Neuronal stem cell (in vitro differentiated cells): ENCODE measurements around the gene PIK3C2G.
A peak's percentile ranks its signal among the peaks of the same experiment; 100 is the strongest.

Experiments
- DNase-seq: peaks from one replicate; pipeline ENCODE4 v3.0.0-alpha.2; 2013; ENCODE audit warnings: low spot score
- H2AFZ ChIP-seq: one replicate; pipeline ENCODE4 v1.6.1; 2013; ENCODE audit warnings: mild to moderate bottlenecking, low read length, inconsistent platforms
- H2AK5ac ChIP-seq: 2 replicates; pipeline ENCODE4 v1.6.1; 2013; ENCODE audit warnings: low read depth, mild to moderate bottlenecking, inconsistent platforms, low read length, moderate library complexity, mixed read lengths
- H2BK120ac ChIP-seq: 2 replicates; pipeline ENCODE4 v1.6.1; 2013; ENCODE audit warnings: low read depth, mild to moderate bottlenecking, inconsistent platforms, low read length, moderate library complexity, mixed read lengths
- H2BK12ac ChIP-seq: one replicate; pipeline ENCODE4 v1.6.1; 2013; ENCODE audit warnings: low read length, inconsistent platforms
- H2BK15ac ChIP-seq: 2 replicates; pipeline ENCODE4 v1.6.1; 2013; ENCODE audit warnings: mild to moderate bottlenecking, low read length, inconsistent platforms, mixed read lengths
- H2BK5ac ChIP-seq: one replicate; pipeline ENCODE4 v1.6.1; 2013; ENCODE audit warnings: inconsistent platforms, mild to moderate bottlenecking, low read length, moderate library complexity
- H3K14ac ChIP-seq: one replicate; pipeline ENCODE4 v1.6.1; 2013; ENCODE audit warnings: low read length, inconsistent platforms
- H3K18ac ChIP-seq: 2 replicates; pipeline ENCODE4 v1.6.1; 2013; ENCODE audit warnings: low read length, inconsistent platforms
- H3K23ac ChIP-seq: 2 replicates; pipeline ENCODE4 v1.6.1; 2013; ENCODE audit warnings: low read depth, mild to moderate bottlenecking, mixed read lengths, low read length, inconsistent platforms; ENCODE audit not compliant: poor library complexity
- H3K27ac ChIP-seq: replicated peaks from 3 replicates; pipeline ENCODE4 v1.5.1; 2013; ENCODE audit warnings: low read length, inconsistent platforms
- H3K27me3 ChIP-seq, 3 experiments: 2 replicates each; pipeline ENCODE4 v1.6.1; 2013; ENCODE audit warnings: low read length in 3 of 3, mild to moderate bottlenecking in 2 of 3, inconsistent platforms in 1 of 3, low read depth in 1 of 3, mixed read lengths in 1 of 3, moderate library complexity in 1 of 3; ENCODE audit not compliant: control insufficient read depth in 3 of 3, insufficient read depth in 3 of 3
- H3K36me3 ChIP-seq, 2 donors: replicated peaks in 1 of 2; 2 replicates each; pipeline ENCODE4 v1.6.1; 2013; ENCODE audit warnings: low read length in 2 of 2; ENCODE audit not compliant: control insufficient read depth in 2 of 2, insufficient read depth in 2 of 2
- H3K4ac ChIP-seq: 2 replicates; pipeline ENCODE4 v1.6.1; 2013; ENCODE audit warnings: inconsistent platforms, mild to moderate bottlenecking, low read length, moderate library complexity
- H3K4me1 ChIP-seq, 2 donors: 1 replicate in 1 of 2; 2 replicates in 1 of 2; pipeline ENCODE4 v1.6.1; 2013; ENCODE audit warnings: low read length in 2 of 2, low read depth in 1 of 2; ENCODE audit not compliant: control insufficient read depth in 2 of 2, insufficient read depth in 1 of 2
- H3K4me2 ChIP-seq: one replicate; pipeline ENCODE4 v1.6.1; 2013; ENCODE audit warnings: mild to moderate bottlenecking, low read length, inconsistent platforms; ENCODE audit not compliant: insufficient read depth, poor library complexity, severe bottlenecking
- H3K4me3 ChIP-seq, 2 donors: 2 replicates each; pipeline ENCODE4 v1.5.1; 2013; ENCODE audit warnings: low read length in 2 of 2, mild to moderate bottlenecking in 2 of 2, inconsistent platforms in 1 of 2, moderate library complexity in 1 of 2
- H3K79me1 ChIP-seq: one replicate; pipeline ENCODE4 v1.6.1; 2013; ENCODE audit warnings: low read depth, mild to moderate bottlenecking, inconsistent platforms, low read length, moderate library complexity
- H3K9ac ChIP-seq: one replicate; pipeline ENCODE4 v1.6.1; 2013; ENCODE audit warnings: mild to moderate bottlenecking, low read depth, low read length, inconsistent platforms; ENCODE audit not compliant: poor library complexity
- H3K9me3 ChIP-seq, 2 donors: replicated peaks in 1 of 2; 2 replicates each; pipeline versions ENCODE3 to v1.6.1; 2013; ENCODE audit warnings: low read length in 2 of 2, mild to moderate bottlenecking in 2 of 2, inconsistent platforms in 1 of 2, low read depth in 1 of 2, mixed read lengths in 1 of 2, moderate library complexity in 1 of 2; ENCODE audit not compliant: control insufficient read depth in 2 of 2, insufficient read depth in 1 of 2
- H4K8ac ChIP-seq: one replicate; pipeline ENCODE4 v1.6.1; 2013; ENCODE audit warnings: low read depth, mild to moderate bottlenecking, inconsistent platforms, low read length, moderate library complexity
- H4K91ac ChIP-seq: one replicate; pipeline ENCODE4 v1.6.1; 2013; ENCODE audit warnings: low read length, low read depth, mild to moderate bottlenecking, inconsistent platforms; ENCODE audit not compliant: poor library complexity
- WGBS, 2 donors: extraction: QIAGEN DNeasy Blood & Tissue Kit; methylation state at CpG; one replicate each; pipeline ENCODE4 v1.1.7; 2013; ENCODE audit warnings: missing lambda C conversion rate in 2 of 2, mixed read lengths in 1 of 2; ENCODE audit not compliant: insufficient read length in 2 of 2, insufficient replicate concordance in 1 of 2; ENCODE audit errors: extremely low coverage in 2 of 2; 5-methylcytosine and 5-hydroxymethylcytosine counted together

Gene PIK3C2G

GRCh38 chr12:18332173-18332572 is 70.9 kb downstream of the PIK3C2G start:
- no peak overlapping the region for H4K8ac ChIP-seq
- no peak overlapping the region for H3K14ac ChIP-seq
- H3K4me2 ChIP-seq, result no peak overlapping the region
- H3K18ac ChIP-seq, result no peak overlapping the region
- no peak overlapping the region for H2BK12ac ChIP-seq
- H3K23ac ChIP-seq, result no peak overlapping the region
- WGBS, 2 donors, result no CpG with 5 or more reads among the region's 4 CpGs
- H3K4me3 ChIP-seq, result no peak overlapping the region
- no peak overlapping the region for H2BK120ac ChIP-seq
- no peak overlapping the region for H3K4ac ChIP-seq
- no peak overlapping the region for H2BK15ac ChIP-seq
- no peaks in the 10 kb centered on the region for H3K79me1 ChIP-seq
- H3K4me1 ChIP-seq, result no peaks in the 10 kb centered on the region
- no peak overlapping the region for H3K9ac ChIP-seq
- no peaks in the 10 kb centered on the region for H3K36me3 ChIP-seq
- H3K9me3 ChIP-seq, result no peaks in the 10 kb centered on the region
- H3K27ac ChIP-seq, result no peak overlapping the region
- H4K91ac ChIP-seq, result no peak overlapping the region
- no peak overlapping the region for H2AFZ ChIP-seq
- no peaks in the 10 kb centered on the region for H3K27me3 ChIP-seq
- DNase-seq, result no peak
- H2AK5ac ChIP-seq, result no peak overlapping the region
- H2BK5ac ChIP-seq, result no peak overlapping the region

- no peak overlapping the region for H4K91ac ChIP-seq
- WGBS, 2 donors, result no CpG with 5 or more reads among the region's 1 CpG
- H4K8ac ChIP-seq, result no peak overlapping the region
- H3K79me1 ChIP-seq, result no peaks in the 10 kb centered on the region
- H2BK15ac ChIP-seq, result no peak overlapping the region
- no peak overlapping the region for H2BK120ac ChIP-seq
- H3K18ac ChIP-seq, result no peak overlapping the region
- H3K27me3 ChIP-seq, result no peaks in the 10 kb centered on the region
- H3K14ac ChIP-seq, result no peak overlapping the region
- H3K23ac ChIP-seq, result no peak overlapping the region
- H3K4me3 ChIP-seq, result no peak overlapping the region
- H3K4me1 ChIP-seq, result no peaks in the 10 kb centered on the region
- H3K4me2 ChIP-seq, result no peak overlapping the region
- no peak overlapping the region for H2BK5ac ChIP-seq
- DNase-seq, result no peak
- H2AK5ac ChIP-seq, result no peak overlapping the region
- H3K27ac ChIP-seq, result no peak overlapping the region
- no peak overlapping the region for H3K4ac ChIP-seq
- H3K9me3 ChIP-seq, result no peaks in the 10 kb centered on the region
- no peak overlapping the region for H2AFZ ChIP-seq
- H2BK12ac ChIP-seq, result no peak overlapping the region
- H3K36me3 ChIP-seq, result no peaks in the 10 kb centered on the region
- no peak overlapping the region for H3K9ac ChIP-seq
These were observed 78.3 kb downstream of the PIK3C2G start for GRCh38 chr12:18339633-18340032.

- Histone ChIP-seq H3K4ac (no peak overlapping the region), H2BK12ac (no peak overlapping the region), H2BK120ac (no peak overlapping the region), H4K8ac (no peak overlapping the region), H3K36me3 (no peaks in the 10 kb centered on the region), H2BK15ac (no peak overlapping the region), H3K79me1 (no peaks in the 10 kb centered on the region), H4K91ac (no peak overlapping the region), H2AFZ (no peak overlapping the region), H2BK5ac (no peak overlapping the region), H3K4me1 (no peaks in the 10 kb centered on the region), H3K14ac (no peak overlapping the region), H3K4me2 (peak overlapping the region; percentile 11), H3K27ac (no peak overlapping the region), H3K4me3 (no peak overlapping the region), H3K23ac (no peak overlapping the region), H3K18ac (no peak overlapping the region), H2AK5ac (no peak overlapping the region), H3K9ac (no peak overlapping the region), H3K27me3 (no peaks in the 10 kb centered on the region), H3K9me3 (no peaks in the 10 kb centered on the region)
- no peak for DNase-seq
- no CpG with 5 or more reads among the region's 3 CpGs for WGBS, 2 donors
These were observed 78.9 kb downstream of the PIK3C2G start for GRCh38 chr12:18340186-18340585.

- Histone ChIP-seq H2AK5ac (no peak overlapping the region), H3K4me3 (no peak overlapping the region), H3K14ac (no peak overlapping the region), H2BK120ac (no peak overlapping the region), H4K91ac (no peak overlapping the region), H3K4me2 (no peak overlapping the region), H3K23ac (no peak overlapping the region), H2BK15ac (no peak overlapping the region), H3K4ac (no peak overlapping the region), H3K27ac (no peak overlapping the region), H3K79me1 (no peaks in the 10 kb centered on the region), H2BK12ac (no peak overlapping the region), H3K36me3 (no peaks in the 10 kb centered on the region), H3K9ac (no peak overlapping the region), H3K27me3 (no peaks in the 10 kb centered on the region), H2BK5ac (no peak overlapping the region), H4K8ac (no peak overlapping the region), H2AFZ (no peak overlapping the region), H3K4me1 (no peaks in the 10 kb centered on the region), H3K9me3 (no peaks in the 10 kb centered on the region), H3K18ac (no peak overlapping the region)
- DNase-seq, result no peak
- WGBS, 2 donors, result no CpG with 5 or more reads among the region's 7 CpGs
These were observed 79.5 kb downstream of the PIK3C2G start for GRCh38 chr12:18340786-18341185.
